ENCODE measurements around the gene GSE1.

The GSE1 gene

GRCh38 chr16:85602402-85603202, 10.5 kb upstream of the GSE1 start:
- Histone ChIP-seq H3K4me3 (ENCODE audit: low read length) (no peak overlapping the region), H3K9me3 (ENCODE audit: insufficient read depth, low read depth, low read length) (no peaks in the 10 kb centered on the region), H3K27me3 (ENCODE audit: insufficient read depth, low read length) (no peaks in the 10 kb centered on the region), H3K27ac (ENCODE audit: low read depth, low read length) (no peak overlapping the region; the same call in 1 of the 2 replicates), H3K9ac (ENCODE audit: low read depth, low read length) (no peak overlapping the region), H3K4me1 (ENCODE audit: insufficient read depth, low read length) (peaks cover 55% of the 10 kb centered on the region), H3K36me3 (ENCODE audit: insufficient read depth, low read length) (no peaks in the 10 kb centered on the region)
- 71% methylated on average over 24 of the region's 24 CpGs for WGBS

- Histone ChIP-seq H3K9me3 (ENCODE audit: insufficient read depth, low read depth, low read length) (no peaks in the 10 kb centered on the region), H3K4me1 (ENCODE audit: insufficient read depth, low read length) (peaks cover 62% of the 10 kb centered on the region), H3K27ac (ENCODE audit: low read depth, low read length) (no peak overlapping the region; the same call in 1 of the 2 replicates), H3K9ac (ENCODE audit: low read depth, low read length) (no peak overlapping the region), H3K36me3 (ENCODE audit: insufficient read depth, low read length) (no peaks in the 10 kb centered on the region), H3K4me3 (ENCODE audit: low read length) (no peak overlapping the region), H3K27me3 (ENCODE audit: insufficient read depth, low read length) (peaks cover 1% of the 10 kb centered on the region)
- 80% methylated on average over 12 of the region's 12 CpGs for WGBS
Measured at GRCh38 chr16:85603203-85603755, 9.8 kb upstream of the GSE1 start.

GRCh38 chr16:85604145-85604705, 8.9 kb upstream of the GSE1 start:
- Histone ChIP-seq H3K4me1 (ENCODE audit: insufficient read depth, low read length) (peaks cover 65% of the 10 kb centered on the region), H3K27me3 (ENCODE audit: insufficient read depth, low read length) (peaks cover 10% of the 10 kb centered on the region)

DNA sequence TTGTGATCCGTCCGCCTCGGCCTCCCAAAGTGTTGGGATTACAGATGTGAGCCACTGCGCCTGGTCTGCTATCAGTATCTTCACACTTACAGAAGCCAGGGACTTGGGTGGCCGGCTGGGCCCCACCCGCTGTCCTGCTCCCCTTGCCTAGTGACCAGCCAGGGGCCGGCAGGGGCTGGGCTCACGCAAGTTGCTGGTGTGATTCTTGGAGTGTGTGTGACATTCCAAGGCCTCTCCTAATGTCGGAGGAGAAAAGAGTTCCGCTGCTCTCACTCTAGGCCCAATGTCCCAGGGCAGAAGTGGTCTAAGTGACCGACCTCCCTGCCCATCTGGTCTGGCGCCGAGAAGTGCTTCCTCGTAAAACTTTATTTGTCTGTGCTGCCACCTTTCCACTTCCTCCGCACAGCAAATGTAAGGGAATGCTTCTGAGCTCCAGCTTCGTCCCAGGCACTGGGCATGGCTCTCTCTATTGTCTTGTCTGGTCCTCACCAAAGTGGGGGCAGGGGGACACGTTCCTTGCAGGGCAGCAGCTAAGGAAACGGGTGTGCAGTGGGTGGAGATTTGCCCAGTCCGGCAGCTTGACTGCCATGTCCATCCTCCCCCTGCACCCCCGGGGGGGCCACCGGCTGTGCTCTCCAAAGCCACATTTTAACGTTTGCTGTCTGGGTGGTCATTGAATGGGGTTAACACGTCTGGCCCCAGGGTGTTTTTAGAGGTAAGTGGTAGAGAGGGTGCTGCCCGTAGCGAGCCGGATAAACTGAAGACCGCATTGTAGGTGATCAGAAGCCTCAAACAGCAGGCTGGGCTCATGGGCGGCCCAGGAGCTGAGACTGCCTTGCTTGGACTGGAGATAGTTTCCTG, 7.8 kb upstream of the GSE1 start:
- 65% methylated on average over 28 of the region's 28 CpGs for WGBS
- H3K4me3 ChIP-seq (ENCODE audit: low read length), result no peak overlapping the region
- no peaks in the 10 kb centered on the region for H3K36me3 ChIP-seq (ENCODE audit: insufficient read depth, low read length)
- H3K27me3 ChIP-seq (ENCODE audit: insufficient read depth, low read length), result peaks cover 16% of the 10 kb centered on the region
- no peak overlapping the region for H3K9ac ChIP-seq (ENCODE audit: low read depth, low read length)
- H3K27ac ChIP-seq (ENCODE audit: low read depth, low read length), result no peak overlapping the region
- peaks cover 63% of the 10 kb centered on the region for H3K4me1 ChIP-seq (ENCODE audit: insufficient read depth, low read length)
- no peaks in the 10 kb centered on the region for H3K9me3 ChIP-seq (ENCODE audit: insufficient read depth, low read depth, low read length)

More at GRCh38 chr16:85604145-85604705, 8.9 kb upstream of the GSE1 start:
- Histone ChIP-seq H3K27ac (ENCODE audit: low read depth, low read length) (no peak overlapping the region), H3K4me3 (ENCODE audit: low read length) (no peak overlapping the region), H3K9ac (ENCODE audit: low read depth, low read length) (no peak overlapping the region), H3K36me3 (ENCODE audit: insufficient read depth, low read length) (no peaks in the 10 kb centered on the region), H3K9me3 (ENCODE audit: insufficient read depth, low read depth, low read length) (no peaks in the 10 kb centered on the region)
- WGBS, result 91% methylated on average over 10 of the region's 11 CpGs

- Histone ChIP-seq H3K9me3 (ENCODE audit: insufficient read depth, low read depth, low read length) (no peaks in the 10 kb centered on the region), H3K4me1 (ENCODE audit: insufficient read depth, low read length) (peaks cover 55% of the 10 kb centered on the region), H3K9ac (ENCODE audit: low read depth, low read length) (peak overlapping the region; percentile 4; the same call in 1 of the 2 replicates), H3K36me3 (ENCODE audit: insufficient read depth, low read length) (no peaks in the 10 kb centered on the region), H3K4me3 (ENCODE audit: low read length) (no peak overlapping the region), H3K27me3 (ENCODE audit: insufficient read depth, low read length) (peaks cover 16% of the 10 kb centered on the region), H3K27ac (ENCODE audit: low read depth, low read length) (peak overlapping the region; percentile 95)
- whole genome bisulfite sequencing, result 85% methylated on average over 22 of the region's 22 CpGs
Measured at GRCh38 chr16:85605912-85606841, 6.9 kb upstream of the GSE1 start.

- Histone ChIP-seq H3K27ac (ENCODE audit: low read depth, low read length) (peak overlapping the region; percentile 95), H3K4me3 (ENCODE audit: low read length) (peak overlapping the region; percentile 44), H3K9ac (ENCODE audit: low read depth, low read length) (peak overlapping the region; percentile 72), H3K27me3 (ENCODE audit: insufficient read depth, low read length) (peaks cover 16% of the 10 kb centered on the region), H3K4me1 (ENCODE audit: insufficient read depth, low read length) (peaks cover 48% of the 10 kb centered on the region), H3K9me3 (ENCODE audit: insufficient read depth, low read depth, low read length) (no peaks in the 10 kb centered on the region), H3K36me3 (ENCODE audit: insufficient read depth, low read length) (no peaks in the 10 kb centered on the region)
- 3% methylated on average over 3 of the region's 7 CpGs for WGBS
Measured at GRCh38 chr16:85606904-85607303, 6.2 kb upstream of the GSE1 start.

GRCh38 chr16:85607321-85607765, 5.8 kb upstream of the GSE1 start:
- Histone ChIP-seq H3K9ac (ENCODE audit: low read depth, low read length) (peak overlapping the region; percentile 72), H3K9me3 (ENCODE audit: insufficient read depth, low read depth, low read length) (no peaks in the 10 kb centered on the region), H3K4me1 (ENCODE audit: insufficient read depth, low read length) (peaks cover 46% of the 10 kb centered on the region), H3K4me3 (ENCODE audit: low read length) (peak overlapping the region; percentile 44), H3K36me3 (ENCODE audit: insufficient read depth, low read length) (no peaks in the 10 kb centered on the region), H3K27me3 (ENCODE audit: insufficient read depth, low read length) (peaks cover 16% of the 10 kb centered on the region), H3K27ac (ENCODE audit: low read depth, low read length) (peak overlapping the region; percentile 95)
- WGBS, result 1% methylated on average over 21 of the region's 21 CpGs

DNA sequence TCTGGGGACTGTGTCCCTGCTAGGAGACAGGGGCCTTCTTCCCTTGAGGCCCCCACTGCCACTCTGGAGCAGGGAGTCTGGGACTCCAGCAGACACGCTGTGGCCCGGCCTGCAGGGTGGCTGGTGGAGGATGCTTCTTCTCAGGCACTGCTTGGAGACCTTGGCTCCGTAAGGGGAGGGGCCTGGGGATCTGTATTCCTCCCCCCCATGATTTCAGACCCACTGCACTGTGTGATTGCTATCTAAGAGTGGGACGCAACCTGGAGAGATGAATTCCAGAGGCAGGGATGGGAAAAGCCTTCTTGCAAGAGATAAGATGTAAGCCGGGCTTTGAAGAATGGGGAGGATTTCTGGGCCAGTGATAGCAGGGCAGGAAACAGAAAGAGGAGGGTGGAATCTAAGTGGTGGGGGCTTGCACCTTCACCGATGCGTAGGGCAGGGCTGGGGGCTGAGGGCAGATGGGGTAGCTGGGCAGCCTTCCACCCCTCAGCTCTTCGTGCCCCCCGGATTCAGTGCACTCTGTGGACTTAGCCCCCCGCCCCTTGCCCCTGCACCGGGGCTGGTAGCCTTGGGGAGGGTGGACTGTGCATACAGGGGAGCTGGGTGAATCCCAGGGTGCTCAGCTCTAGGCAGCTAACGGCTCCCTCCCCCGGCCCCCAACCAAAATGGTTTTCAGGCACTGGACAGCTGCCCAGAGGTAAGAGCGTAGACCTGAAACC, 5.2 kb upstream of the GSE1 start:
- Histone ChIP-seq H3K4me1 (ENCODE audit: insufficient read depth, low read length) (peaks cover 41% of the 10 kb centered on the region), H3K9me3 (ENCODE audit: insufficient read depth, low read depth, low read length) (no peaks in the 10 kb centered on the region), H3K4me3 (ENCODE audit: low read length) (peak overlapping the region; percentile 44; the same call in 1 of the 2 replicates), H3K27me3 (ENCODE audit: insufficient read depth, low read length) (peaks cover 16% of the 10 kb centered on the region), H3K9ac (ENCODE audit: low read depth, low read length) (no peak overlapping the region), H3K36me3 (ENCODE audit: insufficient read depth, low read length) (no peaks in the 10 kb centered on the region), H3K27ac (ENCODE audit: low read depth, low read length) (peak overlapping the region; percentile 95; the same call in 1 of the 2 replicates)
- WGBS, result 53% methylated on average over 14 of the region's 14 CpGs

GRCh38 chr16:85608515-85608885, 4.6 kb upstream of the GSE1 start:
- Histone ChIP-seq H3K4me1 (ENCODE audit: insufficient read depth, low read length) (peaks cover 40% of the 10 kb centered on the region), H3K36me3 (ENCODE audit: insufficient read depth, low read length) (no peaks in the 10 kb centered on the region), H3K27me3 (ENCODE audit: insufficient read depth, low read length) (peaks cover 16% of the 10 kb centered on the region), H3K4me3 (ENCODE audit: low read length) (no peak overlapping the region), H3K9ac (ENCODE audit: low read depth, low read length) (no peak overlapping the region), H3K27ac (ENCODE audit: low read depth, low read length) (no peak overlapping the region), H3K9me3 (ENCODE audit: insufficient read depth, low read depth, low read length) (no peaks in the 10 kb centered on the region)
- WGBS, result 72% methylated on average over 11 of the region's 11 CpGs
